Tibial artery (tissue), 4 donors: ENCODE measurements around the gene ARHGEF17.
A peak's percentile ranks its signal among the peaks of the same experiment; 100 is the strongest.

ENCODE experiments used
- DNase-seq, 2 donors: peaks; one replicate each; pipeline ENCODE4 v3.0.0-alpha.2; 2019
- H3K27ac ChIP-seq, 2 donors: fragments of 200-600 bp; sonication (generic) in 1 of 2; 1 replicate in 1 of 2; 2 replicates in 1 of 2; pipeline ENCODE4 v1.5.1; 2018 to 2019; ENCODE audit warnings: mild to moderate bottlenecking in 1 of 2
- H3K27me3 ChIP-seq, 2 donors: fragments of 200-600 bp; sonication (generic) in 1 of 2; one replicate each; pipeline versions ENCODE4 v1.5.1 to v1.6.0; 2016 to 2019
- H3K36me3 ChIP-seq, 3 donors: fragments of 200-600 bp; sonication (generic) in 2 of 3; one replicate each; pipeline ENCODE4 v1.5.1; 2016 to 2019; ENCODE audit warnings: mild to moderate bottlenecking in 2 of 3
- H3K4me1 ChIP-seq, 4 donors: fragments of 200-600 bp; sonication (generic) in 2 of 4; 1 replicate in 3 of 4; 2 replicates in 1 of 4; pipeline ENCODE4 v1.5.1; 2016 to 2019
- H3K4me3 ChIP-seq, 2 donors: fragments of 200-600 bp; sonication (generic) in 1 of 2; 1 replicate in 1 of 2; 2 replicates in 1 of 2; pipeline ENCODE4 v1.5.1; 2018 to 2019; ENCODE audit warnings: mild to moderate bottlenecking in 2 of 2
- H3K9me3 ChIP-seq, 3 donors: fragments of 200-600 bp; sonication (generic) in 1 of 3; one replicate each; pipeline ENCODE4 v1.5.1; 2016 to 2019
- CTCF ChIP-seq, 2 experiments: fragments of 200-600 bp in 1 of 2; fragments of 450-650 bp in 1 of 2; IDR thresholded peaks; one replicate each; pipeline ENCODE4 v1.5.1; 2017 to 2019; ENCODE audit warnings: antibody characterized with exemption in 2 of 2, mild to moderate bottlenecking in 1 of 2, moderate library complexity in 1 of 2
- intact Hi-C: fragments of 100-400 bp; cut with DNase I; formaldehyde crosslinking; loops from one replicate; pipeline ENCODE4 v1.15.0; 2023; ENCODE audit warnings: low total_unique reads

The ARHGEF17 gene

GRCh38 chr11:73293356-73293936 is 14.6 kb upstream of the ARHGEF17 start:
- H3K36me3 ChIP-seq = no peaks in the 10 kb centered on the region
- no peak overlapping the region for H3K4me3 ChIP-seq
- TF ChIP-seq CTCF (IDR thresholded peaks at IDR 0.05) = no peak
- H3K27ac ChIP-seq = no peak overlapping the region
- peaks cover 0 to 19% (median 16%) of the 10 kb centered on the region in 4 donors for H3K4me1 ChIP-seq
- no peak for DNase-seq
- no peaks in the 10 kb centered on the region for H3K9me3 ChIP-seq
- intact Hi-C loops = loop anchor here (1.0 to 10.0 kb wide), 2 partner anchors 100 to 371 kb away; no protein-coding TSS in a partner anchor
- no peaks in the 10 kb centered on the region for H3K27me3 ChIP-seq

- intact Hi-C loops = loop anchor here (5.0 to 10.0 kb wide), 2 partner anchors 43 to 370 kb away; no protein-coding TSS in a partner anchor
These were observed 13.5 kb upstream of the ARHGEF17 start for GRCh38 chr11:73294604-73295003.

GRCh38 chr11:73295241-73295995 is 12.7 kb upstream of the ARHGEF17 start:
- Histone ChIP-seq H3K36me3 (no peaks in the 10 kb centered on the region), H3K9me3 (no peaks in the 10 kb centered on the region), H3K4me3 (no peak overlapping the region), H3K4me1 (peaks cover 0 to 11% (median 7%) of the 10 kb centered on the region in 4 donors), H3K27ac (peak overlapping the region in 1 of 2 donors; percentile 10), H3K27me3 (no peaks in the 10 kb centered on the region)
- peak; percentile 83 to 88 for TF ChIP-seq CTCF (IDR thresholded peaks at IDR 0.05)
- peak; percentile 61 to 84 for DNase-seq
- intact Hi-C loops = loop anchor here (5.0 to 10.0 kb wide), 2 partner anchors 42 to 369 kb away; no protein-coding TSS in a partner anchor

More at GRCh38 chr11:73294604-73295003, 13.5 kb upstream of the ARHGEF17 start:
- Histone ChIP-seq H3K4me1 (peaks cover 0 to 8% (median 6%) of the 10 kb centered on the region in 4 donors), H3K4me3 (no peak overlapping the region), H3K9me3 (no peaks in the 10 kb centered on the region), H3K36me3 (no peaks in the 10 kb centered on the region), H3K27me3 (no peaks in the 10 kb centered on the region), H3K27ac (no peak overlapping the region)
- no peak for DNase-seq
- TF ChIP-seq CTCF (IDR thresholded peaks at IDR 0.05) = no peak

GRCh38 chr11:73295996-73296318 is 12.1 kb upstream of the ARHGEF17 start:
- Histone ChIP-seq H3K9me3 (no peaks in the 10 kb centered on the region), H3K27me3 (no peaks in the 10 kb centered on the region), H3K4me1 (peaks cover 0 to 17% (median 12%) of the 10 kb centered on the region in 4 donors), H3K36me3 (no peaks in the 10 kb centered on the region), H3K27ac (no peak overlapping the region), H3K4me3 (no peak overlapping the region)
- intact Hi-C loops = loop anchor here (5.0 to 10.0 kb wide), 2 partner anchors 41 to 369 kb away; no protein-coding TSS in a partner anchor
- no peak for TF ChIP-seq CTCF (IDR thresholded peaks at IDR 0.05)
- no peak for DNase-seq

- intact Hi-C loops = loop anchor here (5.0 to 10.0 kb wide), 2 partner anchors 41 to 368 kb away; no protein-coding TSS in a partner anchor
- peaks cover 0 to 24% (median 15%) of the 10 kb centered on the region in 4 donors for H3K4me1 ChIP-seq
- DNase-seq = peak in 1 of 2 donors; percentile 65
- TF ChIP-seq CTCF (IDR thresholded peaks at IDR 0.05) = no peak
- H3K36me3 ChIP-seq = no peaks in the 10 kb centered on the region
- no peak overlapping the region for H3K27ac ChIP-seq
- H3K4me3 ChIP-seq = no peak overlapping the region
- no peaks in the 10 kb centered on the region for H3K9me3 ChIP-seq
- no peaks in the 10 kb centered on the region for H3K27me3 ChIP-seq
These were observed 11.4 kb upstream of the ARHGEF17 start for GRCh38 chr11:73296501-73297230.
